Dermis blood vessel endothelial cell (primary cell): ENCODE measurements around the gene EFCC1. TPM values are rescaled to one million over a fixed set of nuclear protein-coding genes. Genes with fewer than 3 reads are reported as not detected.
A peak's percentile ranks its signal among the peaks of the same experiment; 100 is the strongest.
"Not testable (repeated sequence)": the region's sequence is repeated elsewhere in the genome, so short reads cannot be mapped to it uniquely, and the experiment has no call there.

ENCODE experiments used
- DNase-seq: peaks from one replicate; pipeline ENCODE4 v3.0.0; 2010
- total RNA-seq: library from RNA; depleted of rRNA; stranded (reverse); fragments of >200 nt; gene quantifications from 2 replicates; pipeline ENCODE4 v1.2.3, GENCODE V29; 2014

The EFCC1 gene
- total RNA-seq, 1 donor from 2014 or later = 12.1 TPM

DNA sequence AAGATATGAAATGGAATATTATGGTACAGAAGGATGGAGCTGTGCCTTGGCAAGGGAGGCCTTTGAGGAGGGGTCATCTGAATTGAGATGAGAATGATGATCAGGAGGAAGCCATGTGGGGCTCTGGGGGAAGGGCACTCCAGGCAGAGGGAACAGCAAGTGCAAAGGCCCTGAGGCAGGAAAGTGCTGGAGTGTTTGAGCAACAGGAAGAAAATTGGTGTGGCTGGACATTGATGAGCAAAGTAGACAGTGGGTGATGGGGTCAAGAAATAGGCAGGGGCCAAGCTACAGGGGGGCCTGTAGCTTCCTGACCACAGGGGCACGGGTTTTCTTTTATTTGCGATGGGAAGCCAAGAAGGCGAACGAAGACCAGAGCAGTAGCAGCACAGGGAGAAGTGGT lies 56.1 kb downstream of the EFCC1 start:
- DNase-seq = no peak

- DNase-seq = no peak
Measured at GRCh38 chr3:129058441-129059200, 57.5 kb downstream of the EFCC1 start.

- no peak for DNase-seq
Measured at GRCh38 chr3:129059311-129059958, 58.3 kb downstream of the EFCC1 start.

DNA sequence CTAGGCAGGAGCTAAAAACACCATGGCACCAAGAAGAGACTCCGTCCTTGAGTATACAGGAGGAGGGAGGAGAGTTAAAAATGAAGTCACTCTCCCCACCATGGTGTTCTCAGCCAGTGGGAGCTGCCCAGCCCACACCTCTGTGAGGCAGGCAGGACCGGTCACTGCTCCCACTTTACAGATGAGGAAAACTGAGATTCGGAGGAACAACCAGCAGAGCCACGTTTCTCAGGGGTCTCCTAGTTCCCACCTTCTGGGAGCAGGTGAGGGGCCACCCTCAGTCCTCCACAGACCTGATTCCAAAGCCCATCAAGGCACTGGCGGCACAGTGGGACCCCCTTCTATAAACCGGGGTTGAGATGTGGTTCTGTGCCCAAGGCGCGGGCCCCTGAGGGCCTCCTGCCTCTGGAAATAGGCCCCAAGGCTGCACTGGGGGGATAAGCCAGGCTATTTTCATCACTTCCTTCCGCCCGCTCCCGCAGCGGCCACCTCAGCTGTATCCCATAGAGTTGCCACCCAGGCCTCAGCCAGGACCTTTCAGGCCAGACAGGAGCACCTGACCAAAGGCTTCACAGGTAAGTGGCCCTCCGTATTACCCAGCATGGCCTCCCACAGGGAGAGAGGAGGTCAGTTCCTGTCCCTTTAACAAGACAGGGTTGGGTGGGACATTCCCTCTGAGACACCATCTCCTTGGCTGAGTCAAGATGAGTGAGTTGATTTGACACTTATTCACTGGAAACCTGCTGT lies 59.3 kb downstream of the EFCC1 start, which contains the start of gene GP9:
Gene GP9, plus strand, starts transcription at position 504 of the 747 bp plus-strand sequence. CDS start 961 bp downstream, outside the sequence.
- DNase-seq = no peak

DNA sequence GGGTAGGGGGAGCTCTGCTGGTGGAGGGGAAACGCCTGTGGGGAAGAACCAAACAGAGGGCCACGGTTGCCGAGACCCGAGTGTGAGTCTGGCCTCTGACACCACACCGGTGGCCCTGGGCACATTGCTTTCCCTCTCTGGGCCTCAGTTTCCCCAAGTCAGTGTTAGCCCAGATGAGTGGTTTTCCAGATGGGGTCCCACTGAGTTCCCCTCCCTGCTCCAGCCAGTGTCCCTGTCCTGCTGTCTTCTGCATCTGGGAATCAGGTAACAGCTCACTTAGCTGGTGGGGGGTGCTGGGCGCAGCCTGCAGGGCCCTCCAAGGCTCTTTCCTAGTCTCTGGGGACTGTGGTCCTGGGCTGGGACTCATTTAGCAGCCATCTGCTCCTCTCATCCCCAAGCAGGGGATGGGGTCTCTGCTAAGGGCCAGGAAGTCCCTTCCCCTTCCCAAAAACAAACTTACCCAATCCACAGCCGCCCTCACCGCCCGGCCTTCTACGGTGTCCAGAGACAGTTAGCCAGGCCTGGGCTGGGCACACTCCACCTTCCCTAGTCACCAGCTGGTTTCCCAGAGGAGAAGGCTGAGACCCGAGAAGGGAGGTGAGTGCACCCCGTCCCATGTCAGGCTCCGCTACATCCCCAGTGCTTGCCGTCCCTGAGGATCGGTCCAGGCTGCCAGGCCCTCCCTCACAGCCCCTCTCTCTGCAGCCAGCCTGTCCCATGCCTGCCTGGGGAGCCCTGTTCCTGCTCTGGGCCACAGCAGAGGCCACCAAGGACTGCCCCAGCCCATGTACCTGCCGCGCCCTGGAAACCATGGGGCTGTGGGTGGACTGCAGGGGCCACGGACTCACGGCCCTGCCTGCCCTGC lies 60.2 kb downstream of the EFCC1 start:
- DNase-seq = no peak

DNA sequence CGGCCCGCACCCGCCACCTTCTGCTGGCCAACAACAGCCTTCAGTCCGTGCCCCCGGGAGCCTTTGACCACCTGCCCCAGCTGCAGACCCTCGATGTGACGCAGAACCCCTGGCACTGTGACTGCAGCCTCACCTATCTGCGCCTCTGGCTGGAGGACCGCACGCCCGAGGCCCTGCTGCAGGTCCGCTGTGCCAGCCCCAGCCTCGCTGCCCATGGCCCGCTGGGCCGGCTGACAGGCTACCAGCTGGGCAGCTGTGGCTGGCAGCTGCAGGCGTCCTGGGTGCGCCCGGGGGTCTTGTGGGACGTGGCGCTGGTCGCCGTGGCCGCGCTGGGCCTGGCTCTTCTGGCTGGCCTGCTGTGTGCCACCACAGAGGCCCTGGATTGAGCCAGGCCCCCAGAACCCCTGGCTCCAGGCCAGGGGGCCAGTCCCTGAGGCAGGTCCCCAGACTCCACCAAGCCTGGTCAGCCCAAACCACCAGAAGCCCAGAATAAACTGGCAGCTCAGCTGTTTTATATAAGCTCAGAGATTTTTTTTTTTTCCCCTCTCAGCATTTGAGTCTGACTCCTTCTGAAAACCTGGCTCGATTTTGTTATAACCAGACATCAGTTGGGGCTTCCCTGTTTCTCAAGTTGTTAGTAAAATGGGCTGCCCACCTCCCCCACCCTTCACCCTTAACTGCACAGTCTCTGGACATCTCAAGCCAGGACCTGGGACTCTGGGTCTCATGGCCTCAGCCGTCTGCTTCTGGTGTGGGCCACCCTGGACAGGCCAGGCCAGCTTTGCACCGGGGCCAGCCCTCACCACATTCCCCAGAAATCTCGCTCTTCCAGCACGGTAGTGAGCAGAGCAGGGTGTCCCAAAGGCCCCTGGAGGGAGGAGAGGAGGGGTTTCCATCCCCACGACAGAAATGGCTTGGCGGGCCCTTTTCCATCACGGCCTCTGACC lies 61.1 kb downstream of the EFCC1 start:
- DNase-seq = no peak

- DNase-seq = no peak
Measured at GRCh38 chr3:129063091-129063640, 62.1 kb downstream of the EFCC1 start.

DNA sequence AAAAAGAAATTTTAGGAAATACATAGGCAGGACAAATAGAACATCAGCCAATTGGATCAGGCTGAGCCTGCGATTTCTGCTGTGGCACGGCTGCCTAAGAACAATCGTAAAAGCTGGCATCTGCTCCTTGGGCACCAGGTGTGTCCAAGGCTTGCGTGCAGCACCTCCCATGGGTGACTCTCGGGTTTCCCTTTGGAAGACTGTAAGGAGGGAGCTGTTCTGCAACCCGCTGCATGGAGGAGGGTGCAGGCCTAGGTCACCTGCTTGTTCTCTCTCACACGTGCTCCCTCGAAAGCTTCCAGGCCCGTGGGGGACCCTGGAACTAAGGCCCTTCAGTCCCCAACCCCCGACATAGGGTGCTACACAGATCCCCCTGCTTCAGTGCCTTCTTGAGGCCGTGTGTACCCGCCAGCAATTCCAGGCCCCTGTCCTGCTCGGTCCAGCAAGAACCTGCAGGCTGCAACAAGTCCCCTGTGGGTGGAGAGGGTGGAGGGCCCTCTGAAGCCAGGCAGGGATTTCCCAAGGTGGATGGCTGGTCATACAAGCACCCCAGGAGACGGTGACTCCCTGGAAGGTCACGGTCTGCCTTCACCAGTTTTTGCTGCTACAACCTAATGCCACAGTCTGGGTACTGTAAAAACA lies 62.9 kb downstream of the EFCC1 start:
- DNase-seq = no peak

DNA sequence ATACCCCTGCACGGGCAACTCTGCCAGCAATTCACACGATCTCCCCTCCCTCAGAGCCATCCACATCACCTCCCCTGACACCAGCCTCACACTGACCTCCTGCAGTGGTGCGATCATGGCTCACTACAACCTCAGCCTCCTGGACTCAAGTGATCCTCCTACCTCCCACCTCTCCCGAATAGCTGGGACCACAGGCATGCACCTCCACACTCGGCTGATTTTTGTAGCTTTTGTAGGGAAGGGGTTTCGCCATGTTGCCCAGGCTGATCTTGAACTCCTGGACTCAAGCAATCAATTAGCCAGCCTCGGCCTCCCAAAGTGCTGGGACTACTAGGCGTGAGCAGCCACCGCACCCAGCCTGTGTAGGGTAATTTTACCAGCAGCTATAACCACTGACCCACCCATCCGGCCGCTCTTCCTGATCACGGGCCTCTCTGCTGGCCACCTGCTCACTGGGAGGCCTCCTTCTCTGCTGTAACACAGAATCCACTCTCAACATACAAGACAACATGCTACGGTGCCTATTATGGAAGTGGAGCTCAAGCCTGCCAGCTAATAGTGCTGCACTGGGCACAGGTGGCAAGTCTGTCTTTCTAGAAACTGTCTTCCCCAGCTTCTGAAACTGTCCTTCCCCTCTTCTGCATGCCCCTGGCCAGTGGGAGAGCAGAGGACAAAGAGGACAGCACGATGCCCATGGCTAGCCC lies 64.1 kb downstream of the EFCC1 start:
- DNase-seq = no peak

- DNase-seq = no peak
Measured at GRCh38 chr3:129065720-129066073, 64.6 kb downstream of the EFCC1 start.

DNA sequence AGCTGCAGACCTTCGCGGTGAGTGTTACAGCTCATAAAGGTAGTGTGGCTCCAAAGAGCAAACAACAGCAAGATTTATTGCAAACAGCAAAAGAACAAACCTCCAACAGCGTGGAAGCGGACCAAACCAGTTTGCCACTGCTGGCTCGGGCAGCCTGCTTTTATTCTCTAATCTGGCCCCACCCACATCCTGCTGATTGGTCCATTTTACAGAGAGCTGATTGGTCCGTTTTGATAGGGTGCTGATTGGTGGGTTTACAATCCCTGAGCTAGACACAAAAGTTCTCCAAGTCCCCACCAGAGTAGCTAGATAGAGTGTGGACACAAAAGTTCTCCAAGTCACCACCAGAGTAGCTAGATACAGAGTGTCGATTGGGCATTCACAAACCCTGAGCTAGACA lies 66.6 kb downstream of the EFCC1 start:
- not testable (repeated sequence) for DNase-seq

GRCh38 chr3:129068291-129068886 lies 67.3 kb downstream of the EFCC1 start:
- peak; percentile 61 for DNase-seq

DNA sequence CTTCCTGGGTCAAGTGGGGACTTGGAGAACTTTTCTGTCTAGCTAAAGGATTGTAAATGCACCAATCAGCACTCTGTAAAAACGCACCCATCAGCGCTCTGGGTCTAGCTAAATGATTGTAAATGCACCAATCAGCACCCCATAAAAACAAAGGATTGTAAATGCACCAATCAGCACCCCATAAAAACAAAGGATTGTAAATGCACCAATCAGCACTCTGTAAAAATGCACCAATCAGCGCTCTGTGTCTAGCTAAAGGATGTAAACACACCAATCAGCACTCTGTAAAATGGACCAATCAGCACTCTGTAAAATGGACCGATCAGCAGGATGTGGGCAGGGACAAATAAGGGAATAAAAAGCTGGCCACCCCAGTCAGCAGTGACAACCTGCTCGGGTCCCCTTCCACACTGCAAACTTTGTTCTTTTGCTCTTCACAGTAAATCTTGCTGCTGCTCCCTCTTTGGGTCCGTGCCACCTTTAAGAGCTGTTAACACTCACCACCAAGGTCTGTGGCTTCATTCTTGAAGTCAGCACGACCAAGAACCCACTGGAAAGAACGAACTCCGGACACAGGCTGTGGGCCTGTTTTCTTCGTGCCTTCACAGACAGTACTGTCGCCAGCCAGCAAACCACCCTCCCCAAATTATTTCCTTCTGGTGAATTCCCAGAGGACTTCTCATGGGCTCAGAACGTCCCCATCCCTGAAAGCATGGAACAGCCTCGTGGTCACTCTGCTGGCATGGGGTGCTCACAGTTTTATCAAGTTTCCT lies 68.4 kb downstream of the EFCC1 start:
- not testable (repeated sequence) for DNase-seq

DNA sequence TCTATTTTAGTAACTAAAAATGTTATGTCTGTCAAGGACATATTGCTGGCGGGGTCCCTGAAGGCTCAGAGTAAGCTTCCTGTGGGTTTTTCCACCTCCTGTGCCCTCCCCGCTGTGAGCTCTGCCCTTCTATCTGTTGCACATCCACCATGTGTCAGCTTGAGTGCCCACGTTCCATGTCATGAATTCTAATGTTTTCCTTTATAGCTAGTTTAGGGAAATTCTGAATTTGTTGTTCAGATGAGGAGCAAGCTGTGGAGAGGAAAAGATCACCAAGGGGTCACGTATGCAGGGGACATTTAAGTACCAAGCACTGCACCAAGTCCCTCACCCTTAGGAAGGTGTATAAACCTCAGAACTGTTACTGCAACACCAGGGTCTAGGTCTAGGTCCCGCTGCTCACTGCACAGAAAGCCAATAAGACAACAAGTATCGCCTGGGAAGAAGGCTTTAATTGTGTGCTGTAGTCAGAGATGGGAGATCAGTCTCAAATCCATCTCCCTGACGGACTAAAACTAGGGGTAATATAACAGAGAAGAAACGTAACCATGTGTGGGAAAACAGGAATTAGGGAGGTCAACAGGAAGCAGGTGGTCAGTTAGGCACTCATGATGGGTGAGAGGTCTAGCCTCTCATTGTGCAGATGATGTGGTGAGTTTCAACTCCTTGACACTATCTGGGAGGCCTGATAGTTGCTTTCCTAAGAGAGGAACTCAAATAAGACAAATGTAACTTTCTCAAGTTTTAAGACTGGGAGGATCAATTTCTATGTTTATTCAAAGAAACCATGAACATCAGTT lies 69.2 kb downstream of the EFCC1 start:
- DNase-seq = peak; percentile 73

DNA sequence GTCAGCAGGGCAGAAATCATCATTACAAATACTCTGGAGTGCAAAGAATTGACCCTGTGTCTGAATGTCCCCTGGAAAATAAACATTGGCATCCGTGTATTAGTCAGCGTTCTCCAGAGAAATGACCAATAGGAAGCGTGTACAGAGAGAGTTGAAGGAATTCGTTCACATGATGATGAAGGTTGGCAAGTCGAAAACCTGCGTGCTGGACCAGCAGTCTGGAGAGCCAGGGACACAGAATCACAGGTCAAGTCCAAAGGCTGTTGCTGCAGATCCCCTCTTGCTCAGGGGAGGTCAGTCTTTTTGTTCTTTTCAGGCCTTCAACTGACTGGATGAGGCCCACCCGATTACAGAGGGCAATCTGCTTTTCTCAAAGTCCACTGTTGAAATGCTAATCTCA lies 76.1 kb downstream of the EFCC1 start:
- DNase-seq = peak; percentile 83

- DNase-seq = no peak
Measured at GRCh38 chr3:129078510-129078909, 77.4 kb downstream of the EFCC1 start.

DNA sequence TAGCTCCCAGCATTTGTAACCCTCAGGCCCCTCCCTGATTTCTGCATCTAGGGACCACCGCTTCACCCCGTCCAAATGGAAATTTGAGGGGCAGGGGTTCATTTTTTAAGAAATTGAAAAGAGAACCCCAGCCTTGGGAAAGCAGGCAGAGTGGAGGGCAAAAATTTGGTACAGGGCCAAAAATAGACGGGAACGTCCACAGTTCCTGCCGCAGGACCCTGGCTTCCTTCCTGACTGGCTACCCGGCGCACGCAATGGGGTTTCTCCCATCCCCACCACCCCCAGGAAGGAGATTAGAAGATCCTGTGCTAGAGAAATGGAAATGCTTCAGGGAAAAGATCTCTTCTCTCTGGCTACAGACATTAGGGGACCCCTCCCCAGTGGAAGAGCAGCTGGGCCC lies 80.4 kb downstream of the EFCC1 start:
- DNase-seq = no peak

DNA sequence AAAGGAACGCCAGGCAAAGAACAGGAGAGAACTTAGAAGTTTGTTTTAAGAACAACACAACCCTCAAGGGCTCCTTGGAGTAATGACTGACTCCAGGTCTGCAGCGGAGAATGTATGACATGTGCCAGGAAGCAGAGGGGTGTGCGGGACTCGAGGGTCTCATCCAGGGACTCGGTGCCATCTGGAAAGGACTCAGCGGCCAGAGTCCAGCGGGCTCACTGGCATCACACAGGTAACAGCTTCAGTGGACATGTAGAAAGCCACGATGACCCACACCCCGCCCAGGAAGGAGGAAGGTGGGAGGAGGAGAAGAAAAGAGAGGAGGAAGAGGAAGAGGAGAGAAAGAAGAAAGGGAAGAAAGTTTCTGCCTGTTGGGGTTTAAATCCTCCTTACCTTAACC lies 80.9 kb downstream of the EFCC1 start:
- no peak for DNase-seq
